GM06990 (cell line): ENCODE results near the gene DHPS.

Experiments used
- DNase-seq: peaks from one replicate; pipeline ENCODE4 v3.0.0-alpha.2; 2011; ENCODE audit not compliant: insufficient read length; ENCODE audit errors: extremely low read depth
- H3K27me3 ChIP-seq: replicated peaks from 2 replicates; pipeline ENCODE4 v1.6.0; 2011; ENCODE audit warnings: low read length; ENCODE audit not compliant: control insufficient read depth, insufficient read depth
- H3K36me3 ChIP-seq: 2 replicates; pipeline ENCODE4 v1.5.1; 2011; ENCODE audit warnings: low read length; ENCODE audit not compliant: control insufficient read depth, insufficient read depth
- H3K4me3 ChIP-seq: replicated peaks from 2 replicates; pipeline ENCODE4 v1.5.1; 2011; ENCODE audit warnings: low read depth, mild to moderate bottlenecking, control low read depth, low read length
- TF ChIP-seq, protein P1 (sequence below): IDR thresholded peaks from 2 replicates; pipeline ENCODE4 v1.5.1; 2011; ENCODE audit warnings: low read length, control low read depth, mild to moderate bottlenecking, inconsistent platforms; ENCODE audit not compliant: insufficient read depth, poor library complexity, severe bottlenecking

DHPS gene

DNA sequence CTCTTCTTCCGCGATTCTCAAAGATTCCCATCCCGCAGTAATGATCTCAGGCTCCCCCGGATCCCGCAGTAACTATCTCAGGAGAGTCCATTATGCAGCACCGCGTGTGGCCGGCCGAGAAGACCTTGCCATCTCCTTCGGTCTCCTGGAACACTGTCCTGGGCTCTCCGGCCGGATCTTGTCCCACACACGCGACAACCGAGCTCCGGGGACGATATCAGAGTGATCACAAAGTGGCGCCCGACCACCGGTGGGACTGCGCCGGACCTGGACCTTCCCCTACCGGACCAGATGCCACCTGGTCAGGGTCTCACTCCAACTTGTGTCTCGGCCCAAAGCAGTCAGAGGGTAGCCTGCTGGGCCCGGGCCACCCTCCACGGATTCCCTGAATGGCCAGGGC lies 39.2 kb downstream of the DHPS start:
- Histone ChIP-seq H3K36me3 (peaks cover 13% of the 10 kb centered on the region), H3K27me3 (no peaks in the 10 kb centered on the region), H3K4me3 (no peak overlapping the region)
- no peak for DNase-seq
- TF ChIP-seq, protein P1, sequence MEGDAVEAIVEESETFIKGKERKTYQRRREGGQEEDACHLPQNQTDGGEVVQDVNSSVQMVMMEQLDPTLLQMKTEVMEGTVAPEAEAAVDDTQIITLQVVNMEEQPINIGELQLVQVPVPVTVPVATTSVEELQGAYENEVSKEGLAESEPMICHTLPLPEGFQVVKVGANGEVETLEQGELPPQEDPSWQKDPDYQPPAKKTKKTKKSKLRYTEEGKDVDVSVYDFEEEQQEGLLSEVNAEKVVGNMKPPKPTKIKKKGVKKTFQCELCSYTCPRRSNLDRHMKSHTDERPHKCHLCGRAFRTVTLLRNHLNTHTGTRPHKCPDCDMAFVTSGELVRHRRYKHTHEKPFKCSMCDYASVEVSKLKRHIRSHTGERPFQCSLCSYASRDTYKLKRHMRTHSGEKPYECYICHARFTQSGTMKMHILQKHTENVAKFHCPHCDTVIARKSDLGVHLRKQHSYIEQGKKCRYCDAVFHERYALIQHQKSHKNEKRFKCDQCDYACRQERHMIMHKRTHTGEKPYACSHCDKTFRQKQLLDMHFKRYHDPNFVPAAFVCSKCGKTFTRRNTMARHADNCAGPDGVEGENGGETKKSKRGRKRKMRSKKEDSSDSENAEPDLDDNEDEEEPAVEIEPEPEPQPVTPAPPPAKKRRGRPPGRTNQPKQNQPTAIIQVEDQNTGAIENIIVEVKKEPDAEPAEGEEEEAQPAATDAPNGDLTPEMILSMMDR, result no peak

DNA sequence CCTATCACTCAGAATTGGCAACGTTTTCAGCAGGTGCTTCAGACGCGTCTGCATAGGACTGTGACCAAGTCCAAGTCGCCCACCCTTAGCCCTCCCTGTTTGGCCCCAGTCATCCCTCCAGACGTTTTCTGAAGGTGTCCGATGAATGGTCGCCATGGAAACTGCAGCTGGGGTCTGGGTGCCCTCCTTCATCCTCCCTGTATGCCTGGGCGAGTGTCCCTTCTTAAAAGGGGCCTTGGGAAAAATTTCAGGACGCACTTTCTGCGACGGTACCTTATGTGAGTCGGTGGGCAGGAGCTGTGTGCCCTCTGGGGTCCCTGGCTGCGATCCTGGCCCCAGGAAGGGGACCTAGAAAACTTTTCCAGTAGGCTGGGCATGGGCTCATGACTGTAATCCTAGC lies 40.2 kb downstream of the DHPS start:
- DNase-seq, result no peak
- TF ChIP-seq, protein P1, result no peak
- H3K36me3 ChIP-seq, result peaks cover 7% of the 10 kb centered on the region
- H3K4me3 ChIP-seq, result no peak overlapping the region
- H3K27me3 ChIP-seq, result no peaks in the 10 kb centered on the region

DNA sequence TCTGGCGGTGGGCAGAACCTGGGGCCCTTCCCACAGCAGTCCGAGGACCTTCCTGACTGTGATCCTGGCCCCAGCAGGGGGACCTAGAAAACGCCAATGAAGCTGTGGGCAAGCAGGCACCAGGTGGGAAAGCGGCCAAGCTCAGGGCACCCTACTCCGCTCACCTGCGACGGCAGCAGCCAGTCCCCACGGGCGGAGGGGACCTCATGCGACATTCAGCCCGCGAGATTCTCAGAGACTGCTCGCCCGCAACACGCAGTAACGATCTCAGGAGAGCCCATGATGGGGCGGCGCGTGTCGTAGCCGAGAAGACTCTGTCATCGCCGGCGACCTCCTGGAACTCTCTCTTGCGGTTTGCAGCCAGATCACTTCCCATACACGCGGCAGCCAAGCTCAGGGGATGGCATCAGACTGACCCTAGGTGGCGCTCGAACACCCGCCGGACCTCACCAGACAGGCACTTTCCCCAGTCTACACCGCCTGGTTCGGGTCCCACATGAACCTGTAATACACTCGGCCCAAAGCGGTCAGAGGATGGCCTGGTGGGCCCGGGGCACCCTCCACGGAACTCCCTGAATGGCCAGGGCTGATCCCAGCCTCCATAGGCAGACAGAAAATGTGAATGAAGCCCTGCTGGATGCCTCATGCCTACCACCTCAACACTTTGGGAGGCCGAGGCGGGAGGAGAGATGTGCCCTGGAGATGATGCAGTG lies 41.6 kb downstream of the DHPS start:
- Histone ChIP-seq H3K27me3 (no peaks in the 10 kb centered on the region), H3K4me3 (no peak overlapping the region), H3K36me3 (peaks cover 3% of the 10 kb centered on the region)
- peak; percentile 82 for DNase-seq
- TF ChIP-seq, protein P1, result peak; percentile 79

DNA sequence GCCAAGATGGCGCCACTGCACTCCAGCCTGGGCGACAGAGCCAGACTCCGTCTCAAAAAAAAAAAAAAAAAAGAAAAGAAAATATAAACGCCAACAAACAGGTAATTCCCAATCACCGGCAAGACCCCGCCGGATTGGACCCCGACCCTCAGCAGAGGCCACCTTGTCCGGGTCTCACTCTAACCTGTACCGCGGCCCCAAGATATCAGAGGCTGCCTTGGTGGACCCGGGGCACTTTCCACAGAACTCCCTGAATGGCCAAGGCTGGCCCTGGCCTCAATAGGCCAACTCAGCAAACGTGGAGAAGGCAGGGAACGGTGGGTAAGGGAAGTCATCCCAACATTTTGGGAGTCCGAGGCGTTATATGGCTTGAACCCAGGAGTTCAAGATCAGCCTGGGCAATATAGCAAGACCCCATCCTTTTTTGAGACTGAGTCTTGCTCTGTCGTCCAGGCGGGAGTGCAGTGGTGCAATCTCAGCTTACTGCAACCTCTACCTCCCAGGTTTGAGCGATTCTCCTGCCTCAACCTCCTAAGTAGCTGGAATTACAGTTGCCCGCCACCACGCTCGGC lies 43.0 kb downstream of the DHPS start:
- no peak overlapping the region for H3K4me3 ChIP-seq
- TF ChIP-seq, protein P1, result no peak

DNA sequence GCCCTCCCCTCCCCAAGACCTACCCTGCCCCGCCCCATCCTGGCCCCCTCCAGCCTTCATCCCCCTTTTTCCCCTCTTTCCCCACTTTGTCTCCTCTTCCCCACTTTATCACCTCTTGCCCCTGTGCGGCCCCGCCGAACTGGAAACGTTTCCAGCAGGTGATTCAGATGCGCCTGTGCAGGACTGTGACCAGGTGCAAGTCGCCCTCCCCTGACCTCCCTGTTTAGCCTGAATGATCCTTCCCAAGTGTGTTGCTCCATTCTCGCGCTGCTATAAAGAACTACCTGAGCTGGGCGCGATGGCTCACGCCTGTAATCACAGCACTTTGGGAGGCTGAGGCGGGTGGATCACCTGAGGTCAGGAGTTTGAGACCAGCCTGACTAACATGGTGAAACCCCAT lies 45.0 kb downstream of the DHPS start:
- Histone ChIP-seq H3K4me3 (no peak overlapping the region), H3K36me3 (peaks cover 2% of the 10 kb centered on the region), H3K27me3 (no peaks in the 10 kb centered on the region)
- no peak for DNase-seq
- TF ChIP-seq, protein P1, result no peak

More for the DNA sequence above, 43.0 kb downstream of the DHPS start:
- Histone ChIP-seq H3K36me3 (peaks cover 2% of the 10 kb centered on the region), H3K27me3 (no peaks in the 10 kb centered on the region)
- DNase-seq, result no peak
